Loucy (cell line): ENCODE data around the gene ANKLE2.

Experiments
- H2AFZ ChIP-seq: fragments of 200-600 bp; sonication (generic); 2 replicates; pipeline ENCODE4 v1.6.0; 2016; ENCODE audit warnings: antibody characterized with exemption, mild to moderate bottlenecking, low read length, moderate library complexity
- H3F3A ChIP-seq: fragments of 200-600 bp; 2 replicates; pipeline ENCODE4 v1.6.0; 2016; ENCODE audit warnings: antibody characterized with exemption, low read depth, mild to moderate bottlenecking
- H3K27me3 ChIP-seq: fragments of 200-600 bp; sonication (generic); 2 replicates; pipeline ENCODE4 v1.6.1; 2014; ENCODE audit warnings: low read length, mild to moderate bottlenecking; ENCODE audit not compliant: insufficient read depth, poor library complexity, severe bottlenecking
- H3K36me3 ChIP-seq: fragments of 200-600 bp; sonication (generic); 2 replicates; pipeline ENCODE4 v1.6.1; 2016; ENCODE audit warnings: low read length; ENCODE audit not compliant: insufficient read depth
- H3K4me1 ChIP-seq: fragments of 200-600 bp; sonication (generic); 2 replicates; pipeline ENCODE4 v1.5.1; 2014; ENCODE audit warnings: low read length, mild to moderate bottlenecking; ENCODE audit not compliant: insufficient read depth, poor library complexity, severe bottlenecking
- H3K4me2 ChIP-seq: fragments of 200-600 bp; sonication (generic); 2 replicates; pipeline ENCODE4 v1.6.0; 2014; ENCODE audit warnings: antibody characterized with exemption, low read length, low read depth, mild to moderate bottlenecking; ENCODE audit not compliant: poor library complexity, severe bottlenecking
- H3K4me3 ChIP-seq: fragments of 200-600 bp; sonication (generic); 2 replicates; pipeline ENCODE4 v1.5.1; 2014; ENCODE audit warnings: low read length, mild to moderate bottlenecking, mixed read lengths; ENCODE audit not compliant: poor library complexity, severe bottlenecking
- H3K79me2 ChIP-seq: fragments of 200-600 bp; sonication (generic); 2 replicates; pipeline ENCODE4 v1.6.1; 2014; ENCODE audit warnings: low read length; ENCODE audit not compliant: insufficient read depth
- H3K9ac ChIP-seq: fragments of 200-600 bp; sonication (generic); 2 replicates; pipeline ENCODE4 v1.6.0; 2014; ENCODE audit warnings: mild to moderate bottlenecking, low read depth, low read length, moderate library complexity; ENCODE audit not compliant: poor library complexity, severe bottlenecking
- H3K9me2 ChIP-seq: fragments of 200-600 bp; sonication (generic); replicated peaks from 2 replicates; pipeline ENCODE4 v1.6.1; 2016; ENCODE audit warnings: low read depth, low read length, mixed read lengths
- H3K9me3 ChIP-seq: fragments of 200-600 bp; sonication (generic); 2 replicates; pipeline ENCODE4 v1.6.1; 2014; ENCODE audit warnings: mild to moderate bottlenecking, antibody characterized with exemption, low read length, low read depth; ENCODE audit not compliant: insufficient read depth
- H4K20me1 ChIP-seq: fragments of 200-600 bp; sonication (generic); 2 replicates; pipeline ENCODE4 v1.6.0; 2014; ENCODE audit warnings: antibody characterized with exemption, low read length, mild to moderate bottlenecking; ENCODE audit not compliant: insufficient read depth, poor library complexity, severe bottlenecking
- CTCF ChIP-seq: fragments of 200-600 bp; sonication (generic); conservative IDR thresholded peaks from 2 replicates; pipeline ENCODE4 v1.5.1; 2014; ENCODE audit warnings: mild to moderate bottlenecking, antibody characterized with exemption, low read length
- EZH2phosphoT487 ChIP-seq: fragments of 200-600 bp; IDR thresholded peaks from 2 replicates; pipeline ENCODE4 v1.6.1; 2018; ENCODE audit warnings: antibody characterized with exemption, mild to moderate bottlenecking, moderate library complexity, borderline replicate concordance

The ANKLE2 gene

GRCh38 chr12:132730353-132730752 is 31.3 kb downstream of the ANKLE2 start:
- Histone ChIP-seq H3F3A (peaks cover 10% of the 10 kb centered on the region; the same call in 1 of the 2 replicates), H3K79me2 (no peaks in the 10 kb centered on the region), H3K4me3 (no peak overlapping the region), H3K9ac (no peak overlapping the region), H4K20me1 (no peaks in the 10 kb centered on the region), H3K9me2 (no peaks in the 10 kb centered on the region), H3K9me3 (no peaks in the 10 kb centered on the region), H3K4me2 (no peak overlapping the region), H3K27me3 (no peaks in the 10 kb centered on the region), H2AFZ (no peak overlapping the region), H3K4me1 (no peaks in the 10 kb centered on the region), H3K36me3 (peaks cover 67% of the 10 kb centered on the region; the same call in 1 of the 2 replicates)
- TF ChIP-seq CTCF = no peak
- no peak for TF ChIP-seq EZH2phosphoT487

- no peak overlapping the region for H2AFZ ChIP-seq
- H3K4me3 ChIP-seq = no peak overlapping the region
- H3K36me3 ChIP-seq = peaks cover 66% of the 10 kb centered on the region; the same call in 1 of the 2 replicates
- H3K79me2 ChIP-seq = no peaks in the 10 kb centered on the region
- H3K9me3 ChIP-seq = no peaks in the 10 kb centered on the region
- H3K9me2 ChIP-seq = no peaks in the 10 kb centered on the region
- H3K9ac ChIP-seq = no peak overlapping the region
- no peaks in the 10 kb centered on the region for H3K27me3 ChIP-seq
- no peak for TF ChIP-seq EZH2phosphoT487
- no peaks in the 10 kb centered on the region for H3K4me1 ChIP-seq
- H4K20me1 ChIP-seq = no peaks in the 10 kb centered on the region
- H3F3A ChIP-seq = peaks cover 10% of the 10 kb centered on the region; the same call in 1 of the 2 replicates
- H3K4me2 ChIP-seq = no peak overlapping the region
Observed at GRCh38 chr12:132729541-132730320, 31.9 kb downstream of the ANKLE2 start.

GRCh38 chr12:132728502-132728901 is 33.1 kb downstream of the ANKLE2 start:
- Histone ChIP-seq H3K9me2 (no peaks in the 10 kb centered on the region), H3K9ac (no peak overlapping the region), H3K79me2 (no peaks in the 10 kb centered on the region), H2AFZ (no peak overlapping the region), H3K36me3 (peaks cover 66% of the 10 kb centered on the region; the same call in 1 of the 2 replicates), H3K9me3 (no peaks in the 10 kb centered on the region), H3K4me2 (no peak overlapping the region), H3K27me3 (no peaks in the 10 kb centered on the region), H3K4me1 (no peaks in the 10 kb centered on the region), H3K4me3 (no peak overlapping the region), H4K20me1 (no peaks in the 10 kb centered on the region), H3F3A (peaks cover 10% of the 10 kb centered on the region; the same call in 1 of the 2 replicates)
- TF ChIP-seq CTCF (no peak), EZH2phosphoT487 (no peak)
